Measurements from ENCODE around the gene THAP11. TPM values are rescaled to one million over a fixed set of nuclear protein-coding genes. Genes with fewer than 3 reads are reported as not detected.
A peak's percentile ranks its signal among the peaks of the same experiment; 100 is the strongest.

THAP11 gene
- total and polyA plus RNA-seq, 2 of the 13 experiments (the other 11 are each of a cell fraction or from before 2014, with no cell fraction given), result 44.2 to 53.4 TPM

GRCh38 chr16:67841816-67842508, at the start of gene THAP11 (continued):
- peak; percentile 87 for TF ChIP-seq DBP (CRISPR knock-in tag; IDR thresholded peaks at IDR 0.05; ENCODE audit: not compliant biosample characterization)
- TF ChIP-seq FOXM1 (CRISPR knock-in tag; IDR thresholded peaks at IDR 0.05), result no peak
- TF ChIP-seq ZNF160 (CRISPR knock-in tag; IDR thresholded peaks at IDR 0.05), result no peak
- TF ChIP-seq HNF4A (CRISPR knock-in tag; IDR thresholded peaks at IDR 0.05), result 0 out of 2 replicates have a peak, but pooled peaks have one; percentile 4
- TF ChIP-seq HCFC1 (IDR thresholded peaks at IDR 0.05; ENCODE audit: low read depth, low read length), result peak; percentile 95
- TF ChIP-seq ZNF619 (CRISPR knock-in tag; IDR thresholded peaks at IDR 0.05), result peak; percentile 88
- no peak for TF ChIP-seq XBP1 (CRISPR knock-in tag; IDR thresholded peaks at IDR 0.05)
- TF ChIP-seq AHR (CRISPR knock-in tag; IDR thresholded peaks at IDR 0.05), result no peak
- peak; percentile 55; the same call in 1 of the 2 replicates for TF ChIP-seq NFKB2 (CRISPR knock-in tag; IDR thresholded peaks at IDR 0.05; ENCODE audit: borderline replicate concordance)
- peak; percentile 79; the same call in 1 of the 2 replicates for TF ChIP-seq ZNF772 (CRISPR knock-in tag; IDR thresholded peaks at IDR 0.05)
- TF ChIP-seq ZNF800 (CRISPR knock-in tag; IDR thresholded peaks at IDR 0.05), result no peak
- 0 out of 2 replicates have a peak, but pooled peaks have one; percentile 53 for TF ChIP-seq SP1 (IDR thresholded peaks at IDR 0.05)
- peak; percentile 94 for TF ChIP-seq SP1 (CRISPR knock-in tag; IDR thresholded peaks at IDR 0.05)
- TF ChIP-seq MIXL1 (CRISPR knock-in tag; IDR thresholded peaks at IDR 0.05), result peak; percentile 81
- TF ChIP-seq TP53 (CRISPR knock-in tag; conservative IDR thresholded peaks at IDR 0.05), result no peak
- TF ChIP-seq GPN1 (CRISPR knock-in tag; IDR thresholded peaks at IDR 0.05; ENCODE audit: borderline replicate concordance), result no peak; the same call in 1 of the 2 replicates
- TF ChIP-seq ZKSCAN5 (CRISPR knock-in tag; IDR thresholded peaks at IDR 0.05), result no peak
- TF ChIP-seq ZFP82 (CRISPR knock-in tag; IDR thresholded peaks at IDR 0.05; ENCODE audit: borderline replicate concordance), result 0 out of 2 replicates have a peak, but pooled peaks have one; percentile 31
- TF ChIP-seq SP2 (CRISPR knock-in tag; IDR thresholded peaks at IDR 0.05), result peak; percentile 74
- TF ChIP-seq ZNF883 (CRISPR knock-in tag; IDR thresholded peaks at IDR 0.05; ENCODE audit: not compliant biosample characterization), result peak; percentile 72
- peak; percentile 47 for TF ChIP-seq SKI (IDR thresholded peaks at IDR 0.05; ENCODE audit: partially characterized antibody)
- peak; percentile 93 for TF ChIP-seq SAP130 (CRISPR knock-in tag; IDR thresholded peaks at IDR 0.05; ENCODE audit: low read depth)
- no peak for TF ChIP-seq KAT2B (IDR thresholded peaks at IDR 0.05; ENCODE audit: borderline replicate concordance, low read depth, low read length)
- TF ChIP-seq THAP11 (CRISPR knock-in tag; IDR thresholded peaks at IDR 0.05), result peak; percentile 97
- TF ChIP-seq SRSF9 (IDR thresholded peaks at IDR 0.05; ENCODE audit: borderline replicate concordance, insufficient read depth, low read depth, low read length, poor library complexity, severe bottlenecking), result no peak

Measured in HepG2 (cell line).